Activated CD4-positive, alpha-beta T cell treated with anti-CD3 and anti-CD28 coated beads, Interleukin-2, amount 50 U/mL, for 1 hour (primary cell): ENCODE measurements around the gene RAB14.
"Not testable (repeated sequence)": the region's sequence is repeated elsewhere in the genome, so short reads cannot be mapped to it uniquely, and the experiment has no call there.

Source experiments
- DNase-seq: peaks from one replicate; pipeline ENCODE4 v3.0.0-alpha.2; 2020

Gene RAB14

GRCh38 chr9:121150188-121150587, 51.5 kb downstream of the RAB14 start:
- no peak for DNase-seq

DNA sequence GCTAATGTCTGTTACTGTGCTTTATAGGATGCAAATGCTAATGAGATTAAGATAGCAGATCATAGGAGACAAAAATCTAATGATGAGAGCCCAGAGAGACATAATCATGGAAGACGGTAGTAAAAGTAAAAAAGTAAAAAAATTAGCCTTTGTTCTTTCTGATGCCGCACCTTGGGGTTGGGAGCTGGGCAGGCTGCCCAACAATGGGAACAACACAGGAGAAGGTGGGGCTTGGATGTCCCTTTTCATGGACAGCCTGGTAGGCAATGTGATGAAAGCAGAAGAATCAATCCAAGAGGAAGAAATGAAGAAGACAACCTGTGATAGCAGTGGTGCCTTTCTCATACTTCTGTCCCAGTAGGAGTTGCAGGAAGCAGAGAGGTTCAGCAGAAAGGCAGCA, 57.2 kb downstream of the RAB14 start:
- no peak for DNase-seq

DNA sequence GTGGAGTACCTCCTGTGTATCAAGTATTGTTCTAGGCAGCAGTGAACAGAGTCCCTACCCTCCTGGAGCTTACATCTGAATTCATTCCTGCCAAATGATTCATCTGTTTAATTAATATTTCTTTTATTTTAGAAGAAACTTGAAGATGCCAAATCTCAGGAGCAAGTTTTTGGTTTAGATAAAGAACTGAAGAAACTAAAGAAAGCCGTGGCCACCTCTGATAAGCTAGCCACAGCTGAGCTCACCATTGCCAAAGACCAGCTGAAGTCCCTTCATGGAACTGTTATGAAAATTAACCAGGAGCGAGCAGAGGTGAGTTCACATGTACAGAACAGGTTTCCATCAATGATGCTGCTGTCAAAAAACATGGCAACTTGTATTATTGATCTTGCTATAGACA, 57.9 kb downstream of the RAB14 start:
- no peak for DNase-seq

GRCh38 chr9:121141706-121142105, 60.0 kb downstream of the RAB14 start:
- no peak for DNase-seq

DNA sequence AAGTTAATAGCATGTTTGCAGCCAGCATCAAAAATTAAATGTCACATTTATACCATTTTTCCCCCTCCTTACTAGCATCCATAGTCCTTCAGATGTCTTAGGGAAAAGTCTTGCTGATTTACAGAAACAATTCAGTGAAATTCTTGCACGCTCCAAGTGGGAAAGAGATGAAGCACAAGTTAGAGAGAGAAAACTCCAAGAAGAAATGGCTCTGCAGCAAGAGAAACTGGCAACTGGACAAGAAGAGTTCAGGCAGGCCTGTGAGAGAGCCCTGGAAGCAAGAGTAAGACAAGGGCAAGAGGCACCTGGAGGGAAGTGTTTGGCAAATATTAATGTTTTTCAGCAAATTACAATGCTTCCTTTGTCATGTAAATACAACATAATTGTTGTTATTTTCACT, 60.4 kb downstream of the RAB14 start:
- no peak for DNase-seq

- no peak for DNase-seq
Observed at GRCh38 chr9:121140162-121140561, 61.5 kb downstream of the RAB14 start.

DNA sequence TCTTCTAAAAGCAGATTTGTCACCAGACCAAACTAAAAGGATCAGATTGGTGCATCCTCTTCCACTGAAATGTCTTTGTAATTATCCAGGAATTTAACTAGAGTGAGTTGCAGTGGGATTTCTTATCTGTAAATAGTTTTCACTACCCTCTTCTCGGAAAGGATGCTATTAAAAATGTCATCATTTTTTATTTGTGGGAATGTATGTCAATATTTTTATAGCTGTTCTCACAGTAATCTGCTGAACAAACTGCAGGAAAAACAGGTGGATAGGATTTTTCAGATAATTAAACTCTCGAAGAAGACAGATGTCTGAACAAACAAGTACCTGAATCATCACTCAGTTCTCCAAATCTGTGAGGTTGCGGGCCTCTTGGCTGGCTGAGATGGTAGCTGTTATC, 62.7 kb downstream of the RAB14 start:
- DNase-seq = no peak

DNA sequence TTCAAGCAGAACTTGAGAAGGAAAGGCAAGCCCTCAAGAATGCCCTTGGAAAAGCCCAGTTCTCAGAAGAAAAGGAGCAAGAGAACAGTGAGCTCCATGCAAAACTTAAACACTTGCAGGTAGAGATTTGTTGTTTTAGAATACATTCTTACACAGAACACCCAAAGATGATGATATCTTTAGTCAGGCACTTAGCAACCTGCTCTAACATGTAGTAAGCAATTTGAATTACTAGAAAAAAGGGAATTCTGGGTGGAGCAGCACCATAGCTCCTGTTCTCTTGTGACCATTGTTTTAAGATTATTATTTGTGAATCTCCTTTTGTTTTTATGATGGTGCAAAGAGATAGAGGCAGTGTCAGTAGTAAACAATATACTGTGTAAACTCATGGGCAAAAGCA, 63.1 kb downstream of the RAB14 start:
- no peak for DNase-seq

GRCh38 chr9:121135642-121136041, 66.0 kb downstream of the RAB14 start:
- DNase-seq = no peak

GRCh38 chr9:121133104-121133816, 68.4 kb downstream of the RAB14 start:
- DNase-seq = peak; percentile 76

- DNase-seq = not testable (repeated sequence)
Observed at GRCh38 chr9:121129384-121129783, 72.3 kb downstream of the RAB14 start.
